Coronary artery (tissue), 2 donors: ENCODE data around the gene FAM13A.
A peak's percentile ranks its signal among the peaks of the same experiment; 100 is the strongest.

Experiments used
- DNase-seq: peaks from one replicate; pipeline ENCODE4 v3.0.0-alpha.2; 2017; ENCODE audit warnings: low spot score
- H3K27ac ChIP-seq, 2 donors: fragments of 200-600 bp; sonication (generic); one replicate each; pipeline ENCODE4 v1.5.1; 2016 to 2019
- H3K4me3 ChIP-seq: fragments of 200-600 bp; sonication (generic); 2 replicates; pipeline ENCODE4 v1.5.1; 2016; ENCODE audit warnings: mild to moderate bottlenecking, moderate library complexity
- CTCF ChIP-seq: fragments of 200-600 bp; sonication (generic); IDR thresholded peaks from one replicate; pipeline ENCODE4 v1.5.1; 2019; ENCODE audit warnings: antibody characterized with exemption

Gene FAM13A

GRCh38 chr4:88814043-88814617, 242.9 kb downstream of the FAM13A start:
- H3K4me3 ChIP-seq: no peak overlapping the region
- TF ChIP-seq CTCF: no peak
- no peak overlapping the region for H3K27ac ChIP-seq
- DNase-seq: no peak

DNA sequence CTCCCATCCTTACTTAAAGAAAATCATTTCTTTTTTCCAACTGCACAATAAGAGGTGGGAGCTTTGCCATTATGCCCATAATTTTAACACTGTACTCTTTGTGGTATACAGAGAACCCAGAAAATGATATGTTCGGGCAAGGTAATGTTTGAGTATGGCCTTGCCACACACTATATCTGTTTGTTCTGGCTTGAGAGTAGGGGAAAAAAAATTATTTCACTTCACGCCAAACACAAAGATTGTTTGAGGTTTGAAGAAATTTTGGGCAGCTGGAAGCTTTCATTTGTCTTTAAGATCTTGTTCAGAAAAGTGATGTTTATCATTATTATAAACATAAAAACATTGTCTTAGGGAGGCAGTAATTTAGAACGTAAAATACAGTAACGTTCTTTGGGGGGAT, 244.0 kb downstream of the FAM13A start:
- Histone ChIP-seq H3K27ac (no peak overlapping the region), H3K4me3 (no peak overlapping the region)
- DNase-seq: no peak
- TF ChIP-seq CTCF: no peak

DNA sequence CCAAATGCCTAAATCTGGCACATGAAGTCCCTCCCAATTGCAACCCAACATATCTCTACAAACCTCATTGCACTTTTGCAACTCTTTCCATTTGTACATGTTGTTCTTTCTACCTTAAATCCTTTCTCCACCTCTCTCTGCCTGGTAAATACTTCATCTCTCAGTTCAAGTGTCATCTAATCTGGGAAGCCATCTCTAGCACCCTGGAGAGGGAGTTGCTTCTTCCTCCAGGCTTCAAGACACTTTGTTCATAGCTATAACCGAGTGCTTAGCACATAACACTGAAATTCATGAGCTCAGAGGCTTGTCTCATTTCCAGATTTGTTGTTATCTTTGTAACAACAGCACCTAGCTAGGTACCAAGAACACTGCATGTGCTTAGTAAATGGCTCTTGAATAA, 244.6 kb downstream of the FAM13A start:
- Histone ChIP-seq H3K4me3 (no peak overlapping the region), H3K27ac (no peak overlapping the region)
- TF ChIP-seq CTCF: no peak
- DNase-seq: no peak

- Histone ChIP-seq H3K4me3 (no peak overlapping the region), H3K27ac (no peak overlapping the region)
- no peak for DNase-seq
- no peak for TF ChIP-seq CTCF
These were observed 245.1 kb downstream of the FAM13A start for GRCh38 chr4:88811904-88812303.

- H3K27ac ChIP-seq: no peak overlapping the region
- H3K4me3 ChIP-seq: no peak overlapping the region
- no peak for TF ChIP-seq CTCF
These were observed 246.7 kb downstream of the FAM13A start for GRCh38 chr4:88810325-88810724.

DNA sequence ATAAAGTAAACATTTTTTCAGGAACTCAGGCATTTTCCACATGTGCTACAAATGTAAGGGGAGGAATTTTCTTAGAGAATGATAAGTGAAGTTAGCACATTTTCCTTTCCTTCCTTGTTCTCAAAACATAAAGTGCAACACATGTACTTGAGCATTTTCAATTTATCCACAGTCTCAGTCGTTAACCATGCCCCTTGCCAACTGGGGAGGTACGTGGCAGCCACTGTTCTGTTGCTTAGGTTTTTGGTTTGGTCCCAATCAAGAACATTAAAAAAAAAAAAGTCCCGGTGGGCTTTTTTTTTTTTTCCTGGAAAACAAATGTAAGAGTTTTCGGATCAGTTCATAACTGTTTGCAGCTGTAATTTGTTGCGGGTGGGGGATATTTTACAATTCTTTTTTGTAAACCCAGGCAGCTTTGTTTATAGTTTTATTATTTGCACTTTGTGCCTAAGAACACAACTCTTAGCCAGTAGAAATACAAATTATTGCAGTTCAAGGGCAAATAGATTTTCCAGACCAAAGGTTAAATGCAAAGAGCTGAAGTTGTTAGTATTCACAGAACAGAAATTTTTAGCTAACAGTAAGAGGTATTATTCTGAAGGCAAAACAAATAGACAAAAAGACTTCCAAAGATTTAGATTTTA, 247.3 kb downstream of the FAM13A start:
- no peak for TF ChIP-seq CTCF
- no peak for DNase-seq
- Histone ChIP-seq H3K4me3 (peak overlapping the region; percentile 3), H3K27ac (no peak overlapping the region)

More at GRCh38 chr4:88810325-88810724, 246.7 kb downstream of the FAM13A start:
- DNase-seq: no peak

- no peak for TF ChIP-seq CTCF
- Histone ChIP-seq H3K27ac (no peak overlapping the region), H3K4me3 (peak overlapping the region; percentile 3)
- no peak for DNase-seq
These were observed 247.9 kb downstream of the FAM13A start for GRCh38 chr4:88809101-88809500.
